Liver (tissue), 9 donors: Measurements from ENCODE around the gene SOBP. TPM values are rescaled to one million over a fixed set of nuclear protein-coding genes. Genes with fewer than 3 reads are reported as not detected.

ENCODE experiments used
- DNase-seq: peaks from one replicate; pipeline ENCODE4 v3.0.0-alpha.2; 2017; ENCODE audit warnings: low spot score
- H3K27ac ChIP-seq, 2 donors: one replicate each; pipeline ENCODE4 v1.7.0; 2013; ENCODE audit warnings: inconsistent platforms in 2 of 2, low read length in 2 of 2, control low read depth in 1 of 2, low read depth in 1 of 2, mild to moderate bottlenecking in 1 of 2
- H3K27me3 ChIP-seq, 4 donors: one replicate each; pipeline versions ENCODE4 v1.6.1 to v1.7.0; 2013; ENCODE audit warnings: low read length in 3 of 4, inconsistent platforms in 1 of 4, mild to moderate bottlenecking in 1 of 4, moderate library complexity in 1 of 4; ENCODE audit not compliant: control insufficient read depth in 4 of 4, insufficient read depth in 4 of 4
- H3K36me3 ChIP-seq, 4 donors: one replicate each; pipeline versions ENCODE4 v1.6.1 to v1.7.0; 2013; ENCODE audit warnings: low read length in 3 of 4, mild to moderate bottlenecking in 3 of 4, low read depth in 1 of 4, moderate library complexity in 1 of 4; ENCODE audit not compliant: control insufficient read depth in 4 of 4, insufficient read depth in 3 of 4
- H3K4me1 ChIP-seq, 4 donors: one replicate each; pipeline versions ENCODE4 v1.6.1 to v1.7.0; 2013; ENCODE audit warnings: low read length in 3 of 4, mild to moderate bottlenecking in 3 of 4, moderate library complexity in 1 of 4; ENCODE audit not compliant: control insufficient read depth in 4 of 4, insufficient read depth in 4 of 4
- H3K4me3 ChIP-seq, 3 donors: one replicate each; pipeline versions ENCODE4 v1.6.1 to v1.7.0; 2013; ENCODE audit warnings: low read length in 3 of 3, control low read depth in 1 of 3, low read depth in 1 of 3, mild to moderate bottlenecking in 1 of 3
- H3K9ac ChIP-seq, 2 donors: one replicate each; pipeline ENCODE4 v1.7.0; 2013; ENCODE audit warnings: low read length in 2 of 2, mild to moderate bottlenecking in 2 of 2, moderate library complexity in 2 of 2, control low read depth in 1 of 2, low read depth in 1 of 2
- H3K9me3 ChIP-seq, 4 donors: one replicate each; pipeline versions ENCODE4 v1.6.1 to v1.7.0; 2013; ENCODE audit warnings: low read length in 3 of 4; ENCODE audit not compliant: control insufficient read depth in 4 of 4
- CTCF ChIP-seq: fragments of 150-350 bp; IDR thresholded peaks from 2 replicates; pipeline ENCODE4 v1.5.1; 2017; ENCODE audit warnings: improper control_type of control experiment, low read depth, low read length; ENCODE audit not compliant: missing input control
- EGR1 ChIP-seq, 2 donors: IDR thresholded peaks; 2 replicates each; pipeline ENCODE4 v1.6.1; 2016 to 2018; ENCODE audit warnings: antibody characterized with exemption in 2 of 2, low read depth in 2 of 2
- FOXA1 ChIP-seq: IDR thresholded peaks from 2 replicates; pipeline ENCODE4 v1.6.1; 2016; ENCODE audit warnings: antibody characterized with exemption
- FOXA2 ChIP-seq: IDR thresholded peaks from 2 replicates; pipeline ENCODE4 v1.6.1; 2016; ENCODE audit warnings: antibody characterized with exemption
- GABPA ChIP-seq, 2 donors: IDR thresholded peaks in 1 of 2; conservative IDR thresholded peaks in 1 of 2; 2 replicates each; pipeline ENCODE4 v1.6.1; 2016; ENCODE audit warnings: antibody characterized with exemption in 2 of 2, mild to moderate bottlenecking in 1 of 2, moderate library complexity in 1 of 2
- HNF4A ChIP-seq, 2 donors: conservative IDR thresholded peaks; 2 replicates each; pipeline ENCODE4 v1.6.1; 2016; ENCODE audit warnings: antibody characterized with exemption in 2 of 2, mild to moderate bottlenecking in 2 of 2
- HNF4G ChIP-seq: IDR thresholded peaks from 2 replicates; pipeline ENCODE4 v1.6.1; 2016; ENCODE audit warnings: antibody characterized with exemption
- JUND ChIP-seq, 2 donors: IDR thresholded peaks; 2 replicates each; pipeline ENCODE4 v1.6.1; 2016; ENCODE audit warnings: antibody characterized with exemption in 2 of 2
- RAD21 ChIP-seq, 2 donors: IDR thresholded peaks; 2 replicates each; pipeline ENCODE4 v1.6.1; 2016; ENCODE audit warnings: antibody characterized with exemption in 2 of 2, mild to moderate bottlenecking in 2 of 2
- RXRA ChIP-seq, 2 donors: IDR thresholded peaks; 2 replicates each; pipeline ENCODE4 v1.6.1; 2017 to 2018; ENCODE audit warnings: antibody characterized with exemption in 2 of 2, mild to moderate bottlenecking in 1 of 2
- YY1 ChIP-seq: IDR thresholded peaks from 2 replicates; pipeline ENCODE4 v1.6.1; 2016; ENCODE audit warnings: antibody characterized with exemption, mild to moderate bottlenecking
- ZBTB33 ChIP-seq: IDR thresholded peaks from 2 replicates; pipeline ENCODE4 v1.6.1; 2016; ENCODE audit warnings: antibody characterized with exemption
- WGBS: extraction: QIAGEN DNeasy Blood & Tissue Kit; methylation state at CpG from one replicate; pipeline ENCODE4 v1.1.7; 2013; 5-methylcytosine and 5-hydroxymethylcytosine counted together
- polyA plus RNA-seq, 2 donors: library from polyadenylated mRNA; stranded (reverse) in 1 of 2; unstranded in 1 of 2; fragments of 200-250 nt in 1 of 2; fragments of >200 nt in 1 of 2; fragmentation: Nextera tagmentation in 1 of 2; extraction: Ambion mirVana in 1 of 2; gene quantifications; one replicate each; pipeline versions ENCODE4 v1.2.1 to v1.2.3, GENCODE V29; 2013 to 2015
- total RNA-seq, 2 donors: library from RNA; depleted of rRNA; stranded (reverse); fragments of >200 nt; gene quantifications; one replicate each; pipeline ENCODE4 v1.2.3, GENCODE V29; 2014
- TF ChIP-seq, protein P1 (sequence below): IDR thresholded peaks from 2 replicates; pipeline ENCODE4 v1.6.1; 2016; ENCODE audit warnings: antibody characterized with exemption
- TF ChIP-seq, protein P2 (sequence below): IDR thresholded peaks from 2 replicates; pipeline ENCODE4 v1.6.1; 2016; ENCODE audit warnings: antibody characterized with exemption
- donor health status: healthy.
- donor health status: healthy.
- donor health status: healthy.
- donor health status: healthy.
- donor health status: healthy.

Gene SOBP
- total and polyA plus RNA-seq, 4 donors = 0.99 to 5.4 (median 1.9) TPM

DNA sequence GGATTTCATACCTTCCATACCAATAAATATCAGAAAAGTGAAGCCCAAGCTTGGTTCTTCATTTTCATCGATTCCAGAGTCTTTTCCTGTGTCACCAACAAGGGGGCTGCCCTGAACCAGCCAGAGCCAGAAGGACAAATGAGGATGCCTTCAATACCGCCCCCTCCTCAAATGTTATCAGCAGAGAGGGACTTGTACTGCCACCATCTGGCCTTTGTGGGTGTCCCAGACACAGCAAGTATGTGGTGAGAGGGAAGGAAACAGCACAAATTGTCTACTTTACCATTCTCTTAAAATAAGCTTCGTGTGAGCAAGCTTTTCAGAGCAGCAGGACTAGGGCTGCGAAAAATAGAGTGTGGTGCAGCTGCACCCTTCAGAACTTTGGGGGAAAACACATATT is 165.3 kb downstream of the SOBP start:
- H3K9me3 ChIP-seq = no peaks in the 10 kb centered on the region
- H3K27me3 ChIP-seq = no peaks in the 10 kb centered on the region
- no peak overlapping the region for H3K4me3 ChIP-seq
- DNase-seq = no peak
- peaks cover 0 to 3% (median 0%) of the 10 kb centered on the region in 4 donors for H3K4me1 ChIP-seq
- no peak for TF ChIP-seq FOXA1
- no peak for TF ChIP-seq FOXA2
- TF ChIP-seq GABPA (IDR thresholded peaks at IDR 0.05 in 1 of 2, conservative IDR thresholded peaks at IDR 0.05 in 1 of 2) = no peak
- TF ChIP-seq RXRA (IDR thresholded peaks at IDR 0.05) = no peak
- TF ChIP-seq JUND (IDR thresholded peaks at IDR 0.05) = no peak
- TF ChIP-seq, protein P1, sequence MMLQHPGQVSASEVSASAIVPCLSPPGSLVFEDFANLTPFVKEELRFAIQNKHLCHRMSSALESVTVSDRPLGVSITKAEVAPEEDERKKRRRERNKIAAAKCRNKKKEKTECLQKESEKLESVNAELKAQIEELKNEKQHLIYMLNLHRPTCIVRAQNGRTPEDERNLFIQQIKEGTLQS = no peak
- TF ChIP-seq CTCF = peak; percentile 25
- TF ChIP-seq RAD21 (IDR thresholded peaks at IDR 0.05) = peak; percentile 62 to 82
- no peak for TF ChIP-seq EGR1 (IDR thresholded peaks at IDR 0.05; ENCODE audit: low read depth in 2 of 2)
- TF ChIP-seq ZBTB33 = no peak
- no peak overlapping the region for H3K9ac ChIP-seq
- no peaks in the 10 kb centered on the region for H3K36me3 ChIP-seq
- no peak overlapping the region for H3K27ac ChIP-seq
- WGBS = 76% methylated on average over 4 of the region's 4 CpGs

DNA sequence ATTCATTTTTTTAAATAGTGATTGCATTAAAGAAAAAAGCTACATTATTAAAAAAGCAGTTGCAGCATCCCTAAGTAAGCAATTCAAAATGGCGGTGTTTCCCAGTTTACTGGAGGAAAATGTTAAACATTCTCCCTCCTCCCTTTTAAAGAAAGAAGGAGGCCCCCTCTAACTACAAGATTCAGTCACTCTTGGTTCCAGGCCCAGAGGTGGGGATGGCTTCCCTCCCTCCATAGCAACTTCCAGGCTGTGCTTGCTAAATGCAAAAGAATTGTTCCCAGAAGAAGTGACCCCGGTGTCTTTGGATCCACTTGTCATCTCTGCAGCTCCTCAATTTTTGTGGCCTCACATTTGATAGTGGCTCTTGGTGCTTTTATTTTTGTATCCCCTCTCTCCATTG is 165.9 kb downstream of the SOBP start:
- Histone ChIP-seq H3K9ac (no peak overlapping the region), H3K36me3 (no peaks in the 10 kb centered on the region), H3K4me3 (no peak overlapping the region), H3K9me3 (no peaks in the 10 kb centered on the region), H3K27me3 (no peaks in the 10 kb centered on the region), H3K4me1 (peaks cover 0 to 4% (median 0%) of the 10 kb centered on the region in 4 donors), H3K27ac (no peak overlapping the region)
- DNase-seq = no peak
- TF ChIP-seq EGR1 (IDR thresholded peaks at IDR 0.05; ENCODE audit: low read depth in 2 of 2) (no peak), YY1 (no peak), HNF4G (no peak), GABPA (IDR thresholded peaks at IDR 0.05 in 1 of 2, conservative IDR thresholded peaks at IDR 0.05 in 1 of 2) (no peak), RAD21 (IDR thresholded peaks at IDR 0.05) (no peak), HNF4A (conservative IDR thresholded peaks at IDR 0.05) (no peak), FOXA2 (no peak), CTCF (no peak), RXRA (IDR thresholded peaks at IDR 0.05) (no peak)
- TF ChIP-seq, protein P1 = no peak
- TF ChIP-seq, protein P2, sequence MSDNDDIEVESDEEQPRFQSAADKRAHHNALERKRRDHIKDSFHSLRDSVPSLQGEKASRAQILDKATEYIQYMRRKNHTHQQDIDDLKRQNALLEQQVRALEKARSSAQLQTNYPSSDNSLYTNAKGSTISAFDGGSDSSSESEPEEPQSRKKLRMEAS = no peak
- WGBS = 93% methylated on average over 2 of the region's 2 CpGs
